ENCODE results near the gene DHRS2. TPM values are rescaled to one million over a fixed set of nuclear protein-coding genes. Genes with fewer than 3 reads are reported as not detected.
A peak's percentile ranks its signal among the peaks of the same experiment; 100 is the strongest.

Gene DHRS2
- total and polyA plus RNA-seq, 10 of the 15 experiments (the other 5 are each of a cell fraction or from before 2014, with no cell fraction given) = 0.09 to 1.8 (median 0.73) TPM; not detected in 1

GRCh38 chr14:23605931-23606585, 30.1 kb upstream of the DHRS2 start (continued):
- TF ChIP-seq EP300 (IDR thresholded peaks at IDR 0.05; ENCODE audit: borderline replicate concordance in 1 of 2, control insufficient read depth in 1 of 2, low read depth in 2 of 2, low read length in 2 of 2) = peak in 1 of 2 experiments; percentile 79; a peak in 1 of 4 replicates
- no peak for TF ChIP-seq FOXK2 (IDR thresholded peaks at IDR 0.05)
- peak; percentile 89; the same call in 1 of the 2 replicates for TF ChIP-seq PML (IDR thresholded peaks at IDR 0.05; ENCODE audit: low read length)
- TF ChIP-seq SMARCA5 (IDR thresholded peaks at IDR 0.05) = peak; percentile 31; the same call in 1 of the 2 replicates
- TF ChIP-seq RUNX3 (IDR thresholded peaks at IDR 0.05; ENCODE audit: low read length) = peak; percentile 95
- no peak for TF ChIP-seq STAT3 (IDR thresholded peaks at IDR 0.05; ENCODE audit: low read depth, low read length)
- TF ChIP-seq ETV6 (conservative IDR thresholded peaks at IDR 0.05 in 1 of 2, IDR thresholded peaks at IDR 0.05 in 1 of 2; ENCODE audit: borderline replicate concordance in 1 of 2, low read depth in 1 of 2) = peak in 1 of 2 experiments; percentile 43; a peak in 1 of 4 replicates
- TF ChIP-seq PKNOX1 (IDR thresholded peaks at IDR 0.05) = peak; percentile 21; the same call in 1 of the 2 replicates
- peak; percentile 76; the same call in 1 of the 2 replicates for TF ChIP-seq JUND (IDR thresholded peaks at IDR 0.05; ENCODE audit: low read depth, low read length)
- TF ChIP-seq EED (IDR thresholded peaks at IDR 0.05; ENCODE audit: low read depth) = peak; percentile 92
- peak; percentile 92 for TF ChIP-seq IRF4 (IDR thresholded peaks at IDR 0.05; ENCODE audit: low read depth, low read length)
- TF ChIP-seq TCF12 (IDR thresholded peaks at IDR 0.05; ENCODE audit: low read depth, low read length) = no peak
- TF ChIP-seq GABPA (IDR thresholded peaks at IDR 0.05; ENCODE audit: low read depth) = peak; percentile 48
- TF ChIP-seq SMAD1 (IDR thresholded peaks at IDR 0.05; ENCODE audit: low read depth, partially characterized antibody) = no peak
- no peak for TF ChIP-seq HDAC2 (IDR thresholded peaks at IDR 0.05)
- TF ChIP-seq NFYA (IDR thresholded peaks at IDR 0.05; ENCODE audit: borderline replicate concordance, low read depth, low read length) = no peak
- peak; percentile 41; the same call in 1 of the 2 replicates for TF ChIP-seq GATAD2B (conservative IDR thresholded peaks at IDR 0.05; ENCODE audit: low read depth)
- peak; percentile 68; the same call in 1 of the 2 replicates for TF ChIP-seq RELB (IDR thresholded peaks at IDR 0.05; ENCODE audit: low read depth)
- peak; percentile 84 for TF ChIP-seq CREM (IDR thresholded peaks at IDR 0.05; ENCODE audit: low read depth)
- peak; percentile 64 for TF ChIP-seq SKIL (IDR thresholded peaks at IDR 0.05; ENCODE audit: low read depth, poor library complexity, severe bottlenecking)
- no peak for TF ChIP-seq ZNF24 (IDR thresholded peaks at IDR 0.05)
- no peak for TF ChIP-seq SREBF2 (IDR thresholded peaks at IDR 0.05; ENCODE audit: low read length)
- peak; percentile 78 for TF ChIP-seq SPI1 (IDR thresholded peaks at IDR 0.05; ENCODE audit: borderline replicate concordance, insufficient read depth, low read depth, low read length)
- TF ChIP-seq BCL11A (IDR thresholded peaks at IDR 0.05; ENCODE audit: low read depth, low read length) = peak; percentile 89
- TF ChIP-seq POLR2A (IDR thresholded peaks at IDR 0.05; ENCODE audit: low read depth, low read length) = peak; percentile 32; the same call in 1 of the 2 replicates
- TF ChIP-seq USF1 (IDR thresholded peaks at IDR 0.05; ENCODE audit: borderline replicate concordance, extremely low read length, insufficient read depth, low read depth, low read length) = no peak
- TF ChIP-seq JUNB (IDR thresholded peaks at IDR 0.05) = peak; percentile 98

Data from GM12878 (cell line).